Measurements from ENCODE around the gene REST. TPM values are rescaled to one million over a fixed set of nuclear protein-coding genes. Genes with fewer than 3 reads are reported as not detected.
A peak's percentile ranks its signal among the peaks of the same experiment; 100 is the strongest.

REST gene
- polyA plus RNA-seq, 3 donors, result 6.3 to 71.2 (median 44.2) TPM

GRCh38 chr4:56978750-56979303 lies 71.1 kb downstream of the REST start, which contains the start of gene POLR2B:
Gene POLR2B (plus strand): TSS chr4:56978896. CDS start chr4:56978986, 90 bp downstream.
- under 1% methylated on average over 30 of the region's 37 CpGs for WGBS (ENCODE audit: insufficient coverage)
- peaks cover 34 to 43% of the 10 kb centered on the region in 2 donors for H3K4me1 ChIP-seq (ENCODE audit: control insufficient read depth in 1 of 2, insufficient read depth in 2 of 2, low read length in 2 of 2)

DNA sequence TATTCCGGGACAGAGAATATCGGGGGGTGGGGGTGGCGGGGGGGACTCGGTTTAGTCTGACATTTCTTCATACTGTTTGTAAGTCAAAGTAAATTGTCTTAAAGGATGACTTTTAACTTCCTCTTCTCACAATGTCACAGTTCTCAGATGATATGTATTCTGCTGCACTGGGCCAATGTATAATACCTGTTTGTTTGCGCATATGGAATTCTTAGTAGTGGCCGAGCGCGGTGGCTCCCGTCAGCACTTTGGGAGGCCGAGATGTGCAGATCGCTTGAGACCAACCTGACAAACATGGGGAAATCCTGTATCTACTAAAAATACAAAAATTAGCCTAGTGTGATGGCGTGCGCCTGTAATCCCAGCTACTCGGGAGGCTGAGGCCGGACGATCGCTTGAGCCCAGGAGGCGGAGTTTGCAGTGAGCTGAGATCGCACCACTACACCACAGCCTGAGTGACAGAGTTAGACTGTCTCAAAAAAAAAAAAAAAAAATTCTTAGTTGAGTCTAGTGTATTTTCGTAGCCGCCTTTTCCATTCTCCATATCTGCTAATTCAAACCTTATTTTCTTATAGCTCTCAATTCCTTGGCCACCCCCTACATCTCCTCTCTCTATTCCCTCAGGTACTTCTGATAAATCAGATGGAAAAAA lies 71.8 kb downstream of the REST start:
- Mint-ChIP-seq H3K9me3 (no peaks in the 10 kb centered on the region), H3K4me1 (peaks cover 44% of the 10 kb centered on the region), H3K27ac (peak overlapping the region; percentile 92 to 99 (median 98)), H3K4me3 (peak overlapping the region; percentile 100), H3K27me3 (ENCODE audit: low read depth in 3 of 3) (no peaks in the 10 kb centered on the region), H3K36me3 (peaks cover 11 to 27% of the 10 kb centered on the region in 2 donors)
- Histone ChIP-seq H3K9me3 (replicated peaks in 1 of 2; ENCODE audit: control insufficient read depth in 1 of 2, insufficient read depth in 1 of 2, low read length in 2 of 2) (no peaks in the 10 kb centered on the region), H3K27me3 (ENCODE audit: control insufficient read depth in 2 of 2, insufficient read depth in 2 of 2, low read length in 2 of 2) (no peaks in the 10 kb centered on the region), H3K4me1 (ENCODE audit: control insufficient read depth in 1 of 2, insufficient read depth in 2 of 2, low read length in 2 of 2) (peaks cover 34 to 43% of the 10 kb centered on the region in 2 donors), H3K4me2 (replicated peaks; ENCODE audit: extremely low read depth, low read length, poor library complexity, severe bottlenecking) (peak overlapping the region; percentile 96), H2AFZ (ENCODE audit: insufficient read depth, low read depth, low read length, poor library complexity, severe bottlenecking) (peak overlapping the region; percentile 91), H3K27ac (ENCODE audit: low read depth in 1 of 2, low read length in 2 of 2) (peak overlapping the region; percentile 91 to 95), H3K9ac (ENCODE audit: insufficient read depth, low read length, poor library complexity, severe bottlenecking) (peak overlapping the region; percentile 86), H4K20me1 (ENCODE audit: insufficient read depth, low read length) (peaks cover 76% of the 10 kb centered on the region), H3K4me3 (replicated peaks in 1 of 3; ENCODE audit: low read depth in 2 of 3, low read length in 3 of 3) (peak overlapping the region; percentile 86 to 99 (median 87)), H3K36me3 (replicated peaks in 1 of 2; ENCODE audit: control insufficient read depth in 1 of 2, insufficient read depth in 2 of 2, low read length in 2 of 2) (peaks cover 0 to 20% of the 10 kb centered on the region in 2 donors), H3K79me2 (ENCODE audit: insufficient read depth, low read length) (peaks cover 88% of the 10 kb centered on the region)
- intact Hi-C loops (cut with micrococcal nuclease), result loop anchor here (5.0 kb wide), 2 partner anchors 72 to 542 kb away; partner anchors contain the start of genes REST (in 2 of the 2), PAICS (in 1 of the 2) and PPAT (in 1 of the 2)
- TF ChIP-seq, protein P1, sequence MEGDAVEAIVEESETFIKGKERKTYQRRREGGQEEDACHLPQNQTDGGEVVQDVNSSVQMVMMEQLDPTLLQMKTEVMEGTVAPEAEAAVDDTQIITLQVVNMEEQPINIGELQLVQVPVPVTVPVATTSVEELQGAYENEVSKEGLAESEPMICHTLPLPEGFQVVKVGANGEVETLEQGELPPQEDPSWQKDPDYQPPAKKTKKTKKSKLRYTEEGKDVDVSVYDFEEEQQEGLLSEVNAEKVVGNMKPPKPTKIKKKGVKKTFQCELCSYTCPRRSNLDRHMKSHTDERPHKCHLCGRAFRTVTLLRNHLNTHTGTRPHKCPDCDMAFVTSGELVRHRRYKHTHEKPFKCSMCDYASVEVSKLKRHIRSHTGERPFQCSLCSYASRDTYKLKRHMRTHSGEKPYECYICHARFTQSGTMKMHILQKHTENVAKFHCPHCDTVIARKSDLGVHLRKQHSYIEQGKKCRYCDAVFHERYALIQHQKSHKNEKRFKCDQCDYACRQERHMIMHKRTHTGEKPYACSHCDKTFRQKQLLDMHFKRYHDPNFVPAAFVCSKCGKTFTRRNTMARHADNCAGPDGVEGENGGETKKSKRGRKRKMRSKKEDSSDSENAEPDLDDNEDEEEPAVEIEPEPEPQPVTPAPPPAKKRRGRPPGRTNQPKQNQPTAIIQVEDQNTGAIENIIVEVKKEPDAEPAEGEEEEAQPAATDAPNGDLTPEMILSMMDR (IDR thresholded peaks at IDR 0.05), result no peak
- peak in 2 of 3 donors; percentile 26 to 44 for DNase-seq
- 10% methylated on average over 4 of the region's 21 CpGs for WGBS (ENCODE audit: insufficient coverage)

More at GRCh38 chr4:56978750-56979303, 71.1 kb downstream of the REST start, which contains the start of gene POLR2B:
- Histone ChIP-seq H3K36me3 (replicated peaks in 1 of 2; ENCODE audit: control insufficient read depth in 1 of 2, insufficient read depth in 2 of 2, low read length in 2 of 2) (peaks cover 5 to 22% of the 10 kb centered on the region in 2 donors), H3K4me3 (replicated peaks in 1 of 3; ENCODE audit: low read depth in 2 of 3, low read length in 3 of 3) (peak within 1 kb of the TSS; percentile 86 to 99 (median 87)), H3K79me2 (ENCODE audit: insufficient read depth, low read length) (peaks cover 88% of the 10 kb centered on the region), H3K27me3 (ENCODE audit: control insufficient read depth in 2 of 2, insufficient read depth in 2 of 2, low read length in 2 of 2) (no peaks in the 10 kb centered on the region), H3K9me3 (replicated peaks in 1 of 2; ENCODE audit: control insufficient read depth in 1 of 2, insufficient read depth in 1 of 2, low read length in 2 of 2) (peaks cover 0 to under 1% of the 10 kb centered on the region in 2 donors), H3K4me2 (replicated peaks; ENCODE audit: extremely low read depth, low read length, poor library complexity, severe bottlenecking) (peak within 1 kb of the TSS; percentile 96), H3K9ac (ENCODE audit: insufficient read depth, low read length, poor library complexity, severe bottlenecking) (peak within 1 kb of the TSS; percentile 86), H2AFZ (ENCODE audit: insufficient read depth, low read depth, low read length, poor library complexity, severe bottlenecking) (peak within 1 kb of the TSS; percentile 98), H3K27ac (ENCODE audit: low read depth in 1 of 2, low read length in 2 of 2) (peak within 1 kb of the TSS; percentile 91 to 95), H4K20me1 (ENCODE audit: insufficient read depth, low read length) (peaks cover 73% of the 10 kb centered on the region)
- Mint-ChIP-seq H3K4me1 (peaks cover 42% of the 10 kb centered on the region), H3K36me3 (peaks cover 11 to 29% of the 10 kb centered on the region in 2 donors), H3K9me3 (peaks cover 0 to under 1% (median 0%) of the 10 kb centered on the region in 7 donors), H3K27ac (peak within 1 kb of the TSS; percentile 92 to 99 (median 98)), H3K4me3 (peak within 1 kb of the TSS; percentile 100), H3K27me3 (ENCODE audit: low read depth in 3 of 3) (no peaks in the 10 kb centered on the region)
- DNase-seq, result peak; percentile 95 to 96 (median 95)
- intact Hi-C loops (cut with micrococcal nuclease), result loop anchor here (5.0 kb wide), 2 partner anchors 72 to 542 kb away; partner anchors contain the start of genes REST (in 2 of the 2), PAICS (in 1 of the 2) and PPAT (in 1 of the 2)
- TF ChIP-seq, protein P1 (IDR thresholded peaks at IDR 0.05), result no peak
